ENCODE measurements around the gene TRIM7. TPM values are rescaled to one million over a fixed set of nuclear protein-coding genes. Genes with fewer than 3 reads are reported as not detected.

TRIM7 gene
- total and polyA plus RNA-seq, 9 of the 15 experiments (the other 6 are each of a cell fraction or from before 2014, with no cell fraction given) = 2.6 to 14.9 (median 8.9) TPM

- TF ChIP-seq UBTF (IDR thresholded peaks at IDR 0.05; ENCODE audit: borderline replicate concordance in 1 of 2, low read depth in 2 of 2, low read length in 2 of 2) (0 out of 4 replicates have a peak, but pooled peaks of 1 of the 2 experiments have one; percentile 15), RBBP5 (IDR thresholded peaks at IDR 0.05; ENCODE audit: borderline replicate concordance, insufficient read depth, low read length, poor library complexity, severe bottlenecking) (peak; percentile 93), CBX2 (IDR thresholded peaks at IDR 0.05; ENCODE audit: insufficient read depth, low read length, poor library complexity, severe bottlenecking) (no peak), REST (IDR thresholded peaks at IDR 0.05; ENCODE audit: borderline replicate concordance) (0 out of 2 replicates have a peak, but pooled peaks have one; percentile 4), REST (CRISPR knock-in tag; IDR thresholded peaks at IDR 0.05; ENCODE audit: low read depth) (peak; percentile 68; the same call in 1 of the 2 replicates), ZBTB2 (IDR thresholded peaks at IDR 0.05) (no peak), HMBOX1 (IDR thresholded peaks at IDR 0.05) (0 out of 2 replicates have a peak, but pooled peaks have one; percentile 41), RAD21 (CRISPR knock-in tag; conservative IDR thresholded peaks at IDR 0.05 in 1 of 2, IDR thresholded peaks at IDR 0.05 in 1 of 2) (no peak), ELF1 (tag; IDR thresholded peaks at IDR 0.05) (peak; percentile 95), KDM1A (IDR thresholded peaks at IDR 0.05) (no peak), ELK3 (CRISPR knock-in tag; IDR thresholded peaks at IDR 0.05) (no peak)
These were observed 18.2 kb upstream of the TRIM7 start, which contains the start of gene TRIM41 (continued) for GRCh38 chr5:181223058-181223728.
